Esophagus squamous epithelium (tissue), 5 donors: ENCODE results near the gene TSNAX. TPM values are rescaled to one million over a fixed set of nuclear protein-coding genes. Genes with fewer than 3 reads are reported as not detected.

ENCODE experiments used
- DNase-seq: peaks from one replicate; lab custom pipeline; 2025; lab: John Stamatoyannopoulos, UW
- H3K27ac ChIP-seq, 4 donors: fragments of 200-600 bp; sonication (generic); one replicate each; pipeline ENCODE4 v1.5.1; 2016 to 2019; ENCODE audit warnings: mild to moderate bottlenecking in 1 of 4
- H3K27me3 ChIP-seq, 4 donors: fragments of 200-600 bp; sonication (generic); 1 replicate in 3 of 4; 2 replicates in 1 of 4; pipeline versions ENCODE4 v1.5.1 to v1.6.0; 2017 to 2021; ENCODE audit warnings: antibody characterized with exemption in 1 of 4
- H3K36me3 ChIP-seq, 3 donors: fragments of 200-600 bp; sonication (generic); one replicate each; pipeline ENCODE4 v1.5.1; 2016 to 2019
- H3K4me1 ChIP-seq, 3 donors: fragments of 200-600 bp; sonication (generic); one replicate each; pipeline ENCODE4 v1.5.1; 2017 to 2019
- H3K4me3 ChIP-seq, 4 donors: fragments of 200-600 bp; sonication (generic); 1 replicate in 3 of 4; 2 replicates in 1 of 4; pipeline ENCODE4 v1.5.1; 2016 to 2019; ENCODE audit warnings: mild to moderate bottlenecking in 2 of 4, moderate library complexity in 1 of 4
- H3K9me3 ChIP-seq, 3 donors: fragments of 200-600 bp; sonication (generic); one replicate each; pipeline ENCODE4 v1.5.1; 2016 to 2019
- POLR2A ChIP-seq, 4 donors: fragments of 450-650 bp; IDR thresholded peaks; one replicate each; pipeline ENCODE4 v1.6.1; 2017; ENCODE audit warnings: antibody characterized with exemption in 4 of 4, mild to moderate bottlenecking in 4 of 4, moderate library complexity in 3 of 4
- WGBS, 2 donors: methylation state at CpG; one replicate each; pipeline ENCODE4 v1.1.5; 2018; 5-methylcytosine and 5-hydroxymethylcytosine counted together
- intact Hi-C: fragments of 100-400 bp; cut with DNase I; formaldehyde crosslinking; loops from one replicate; pipeline ENCODE4 v1.15.0; 2022
- total RNA-seq, 4 donors: library from RNA; depleted of rRNA; stranded (reverse); fragments of >200 nt; gene quantifications; one replicate each; pipeline ENCODE4 v1.1.0, GENCODE V29; 2016
- TF ChIP-seq, protein P1 (sequence below), 6 experiments: fragments of 450-650 bp in 4 of 6; fragments of 200-600 bp in 2 of 6; sonication (generic) in 2 of 6; IDR thresholded peaks; one replicate each; pipeline ENCODE4 v1.5.1; 2016 to 2019; ENCODE audit warnings: antibody characterized with exemption in 6 of 6, mild to moderate bottlenecking in 4 of 6, moderate library complexity in 4 of 6
- donor health status: DM: yes; HTN: yes; CAD: no.

The TSNAX gene
- total RNA-seq, 4 donors from 2014 or later = 11.6 to 28.4 (median 22.3) TPM

DNA sequence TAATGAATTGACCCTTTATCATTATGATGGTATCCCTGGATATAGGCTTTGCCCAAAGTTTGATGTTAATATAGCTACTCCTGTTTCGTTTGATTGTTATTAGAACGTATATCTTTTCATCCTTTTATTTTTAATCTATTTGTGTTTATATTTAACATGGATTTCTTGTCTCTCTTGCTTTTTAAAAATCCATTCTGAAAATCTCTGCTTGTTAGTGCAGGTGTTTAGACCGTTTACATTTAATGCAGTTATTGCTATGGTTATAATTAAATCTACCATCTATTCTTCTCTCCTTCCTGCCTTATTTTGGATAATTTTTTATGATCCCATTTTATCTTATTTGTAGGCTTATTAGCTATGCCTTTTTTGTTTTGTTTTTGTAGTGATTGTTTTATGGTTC, 12.4 kb downstream of the TSNAX start:
- Histone ChIP-seq H3K4me3 (no peak overlapping the region), H3K36me3 (peaks cover 0 to 92% (median 5%) of the 10 kb centered on the region in 3 donors), H3K4me1 (no peaks in the 10 kb centered on the region), H3K9me3 (peaks cover 0 to 5% (median 0%) of the 10 kb centered on the region in 3 donors), H3K27me3 (no peaks in the 10 kb centered on the region), H3K27ac (no peak overlapping the region)
- TF ChIP-seq, protein P1, sequence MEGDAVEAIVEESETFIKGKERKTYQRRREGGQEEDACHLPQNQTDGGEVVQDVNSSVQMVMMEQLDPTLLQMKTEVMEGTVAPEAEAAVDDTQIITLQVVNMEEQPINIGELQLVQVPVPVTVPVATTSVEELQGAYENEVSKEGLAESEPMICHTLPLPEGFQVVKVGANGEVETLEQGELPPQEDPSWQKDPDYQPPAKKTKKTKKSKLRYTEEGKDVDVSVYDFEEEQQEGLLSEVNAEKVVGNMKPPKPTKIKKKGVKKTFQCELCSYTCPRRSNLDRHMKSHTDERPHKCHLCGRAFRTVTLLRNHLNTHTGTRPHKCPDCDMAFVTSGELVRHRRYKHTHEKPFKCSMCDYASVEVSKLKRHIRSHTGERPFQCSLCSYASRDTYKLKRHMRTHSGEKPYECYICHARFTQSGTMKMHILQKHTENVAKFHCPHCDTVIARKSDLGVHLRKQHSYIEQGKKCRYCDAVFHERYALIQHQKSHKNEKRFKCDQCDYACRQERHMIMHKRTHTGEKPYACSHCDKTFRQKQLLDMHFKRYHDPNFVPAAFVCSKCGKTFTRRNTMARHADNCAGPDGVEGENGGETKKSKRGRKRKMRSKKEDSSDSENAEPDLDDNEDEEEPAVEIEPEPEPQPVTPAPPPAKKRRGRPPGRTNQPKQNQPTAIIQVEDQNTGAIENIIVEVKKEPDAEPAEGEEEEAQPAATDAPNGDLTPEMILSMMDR (IDR thresholded peaks at IDR 0.05) = no peak
- no peak for TF ChIP-seq POLR2A (IDR thresholded peaks at IDR 0.05)
- 90 to 95% methylated on average over 3 of the region's 3 CpGs for WGBS, 2 donors
- intact Hi-C loops = no loop called here
- no peak for DNase-seq

DNA sequence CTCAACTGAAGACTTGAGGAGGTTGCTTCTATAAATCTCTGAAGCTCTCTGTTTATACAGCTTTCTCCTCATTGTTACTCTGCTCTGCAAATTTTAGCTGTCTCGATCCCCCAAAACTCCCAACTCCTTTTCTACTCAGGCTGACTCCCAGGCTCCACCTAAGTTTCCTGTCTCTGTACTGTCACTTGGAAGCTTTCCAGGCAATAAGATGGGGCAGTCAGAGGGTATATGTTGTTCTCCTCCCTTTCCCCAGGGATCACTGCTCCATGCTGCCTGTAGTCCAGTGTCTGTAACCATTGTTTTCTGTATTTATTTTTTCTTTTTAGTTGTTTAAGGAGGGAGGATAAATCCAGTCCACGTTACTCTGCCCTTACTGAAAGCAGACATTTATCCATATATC, 13.4 kb downstream of the TSNAX start:
- no peak for DNase-seq
- no peak overlapping the region for H3K4me3 ChIP-seq
- no peaks in the 10 kb centered on the region for H3K4me1 ChIP-seq
- H3K27me3 ChIP-seq = no peaks in the 10 kb centered on the region
- H3K36me3 ChIP-seq = peaks cover 0 to 82% (median 5%) of the 10 kb centered on the region in 3 donors
- WGBS, 2 donors = 84% methylated on average over 2 of the region's 2 CpGs
- H3K9me3 ChIP-seq = peaks cover 0 to 5% (median 0%) of the 10 kb centered on the region in 3 donors
- H3K27ac ChIP-seq = no peak overlapping the region
- intact Hi-C loops = no loop called here
- TF ChIP-seq POLR2A (IDR thresholded peaks at IDR 0.05) = no peak
- TF ChIP-seq, protein P1 (IDR thresholded peaks at IDR 0.05) = no peak

DNA sequence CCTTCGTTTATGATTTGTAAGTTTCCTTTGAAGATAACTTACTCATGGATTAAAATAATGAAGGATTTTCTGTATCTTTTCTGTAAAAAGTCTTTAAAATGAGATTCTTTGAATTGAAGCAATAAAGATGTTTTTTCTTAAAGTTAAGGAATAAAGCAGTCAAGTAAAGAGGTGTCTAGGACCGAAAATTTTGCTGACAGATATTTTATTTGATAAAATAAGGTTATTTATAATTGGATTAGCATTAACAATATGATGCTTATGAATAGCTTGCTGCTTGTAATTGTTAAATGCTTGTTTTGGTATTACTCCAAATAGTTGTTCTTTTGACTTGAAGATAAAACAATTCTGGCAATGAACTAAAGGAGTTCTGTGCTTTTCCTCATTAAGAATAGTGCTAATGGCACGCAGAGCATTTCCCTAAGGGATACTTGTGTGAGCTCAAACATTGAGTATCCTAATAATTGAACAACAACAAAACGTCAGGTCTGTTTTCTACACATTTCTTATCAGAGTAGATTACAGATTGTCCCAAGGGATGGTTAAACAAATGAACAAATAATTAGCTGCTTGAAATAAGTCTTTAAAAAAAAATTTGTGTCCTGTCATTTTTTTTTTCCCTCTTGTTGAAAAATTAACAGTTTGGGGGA, 16.6 kb downstream of the TSNAX start:
- Histone ChIP-seq H3K9me3 (peaks cover 0 to 5% (median 0%) of the 10 kb centered on the region in 3 donors), H3K27ac (peak overlapping the region in 1 of 4 donors; percentile 53), H3K27me3 (no peaks in the 10 kb centered on the region), H3K4me1 (no peaks in the 10 kb centered on the region), H3K36me3 (peaks cover 0 to 78% (median 5%) of the 10 kb centered on the region in 3 donors), H3K4me3 (no peak overlapping the region)
- intact Hi-C loops = no loop called here
- DNase-seq = no peak
- TF ChIP-seq, protein P1 (IDR thresholded peaks at IDR 0.05) = no peak
- WGBS, 2 donors = 59 to 61% methylated on average over 4 of the region's 4 CpGs

- no peak for DNase-seq
- 86 to 91% methylated on average over 4 of the region's 4 CpGs for WGBS, 2 donors
- intact Hi-C loops = no loop called here
- no peaks in the 10 kb centered on the region for H3K4me1 ChIP-seq
- H3K27ac ChIP-seq = no peak overlapping the region
- peaks cover 0 to 70% (median 5%) of the 10 kb centered on the region in 3 donors for H3K36me3 ChIP-seq
- H3K9me3 ChIP-seq = no peaks in the 10 kb centered on the region
- H3K4me3 ChIP-seq = no peak overlapping the region
- TF ChIP-seq, protein P1 (IDR thresholded peaks at IDR 0.05) = no peak
- no peak for TF ChIP-seq POLR2A (IDR thresholded peaks at IDR 0.05)
- H3K27me3 ChIP-seq = no peaks in the 10 kb centered on the region
Observed at GRCh38 chr1:231546693-231547092, 18.2 kb downstream of the TSNAX start.

DNA sequence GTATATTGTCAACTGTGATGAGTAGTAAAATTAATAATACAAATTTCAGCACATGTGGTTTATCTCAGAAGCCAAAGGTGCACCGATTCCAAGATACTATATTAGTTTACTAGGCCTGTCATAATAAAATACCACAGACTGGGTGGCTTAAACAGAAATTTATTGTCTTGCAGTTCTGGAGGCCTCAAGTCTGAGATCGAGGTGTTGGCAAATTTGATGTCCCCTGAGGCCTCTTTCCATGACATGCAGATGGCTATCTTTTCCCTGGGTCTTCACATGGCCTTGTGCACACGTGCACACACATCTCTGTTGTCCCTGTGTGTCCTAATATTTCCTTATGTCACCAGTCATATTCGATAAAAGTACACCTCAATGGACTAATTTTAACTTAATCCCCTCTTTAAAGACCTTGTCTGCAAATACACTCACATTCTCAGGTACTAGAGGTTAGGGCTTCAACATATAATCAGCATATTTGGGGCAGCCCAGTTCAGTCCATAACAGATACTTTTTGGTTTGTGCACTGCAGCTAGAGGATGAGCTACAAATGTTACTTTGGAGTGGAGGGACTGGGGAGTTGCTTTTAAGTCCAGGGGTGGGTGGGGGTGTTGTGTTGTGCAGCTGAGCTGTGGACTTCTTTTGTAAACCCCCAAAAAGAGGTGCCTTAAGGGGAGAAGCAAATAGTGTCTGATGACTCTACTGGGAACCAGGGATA, 21.4 kb downstream of the TSNAX start:
- 65 to 74% methylated on average over 4 of the region's 4 CpGs for WGBS, 2 donors
- TF ChIP-seq POLR2A (IDR thresholded peaks at IDR 0.05) = no peak
- TF ChIP-seq, protein P1 (IDR thresholded peaks at IDR 0.05) = no peak
- Histone ChIP-seq H3K9me3 (no peaks in the 10 kb centered on the region), H3K36me3 (peaks cover 0 to 65% (median 0%) of the 10 kb centered on the region in 3 donors), H3K27me3 (no peaks in the 10 kb centered on the region), H3K4me3 (no peak overlapping the region), H3K4me1 (no peaks in the 10 kb centered on the region), H3K27ac (no peak overlapping the region)
- intact Hi-C loops = no loop called here
- no peak for DNase-seq
